HG03108 (cell line): ENCODE results near the gene RSAD1.

ENCODE experiments used
- ATAC-seq: cut with Tn5 transposase; IDR thresholded peaks from one replicate; pipeline ENCODE4 v1.9.1; 2021; ENCODE audit warnings: moderate library complexity; ENCODE audit not compliant: unreplicated experiment

The RSAD1 gene

GRCh38 chr17:50478391-50479381 is at the start of gene RSAD1:
Gene RSAD1, plus strand, starts transcription at chr17:50478860. Its CDS starts 25 bp downstream, at chr17:50478885.
- peak; percentile 85 for ATAC-seq

- ATAC-seq, result no peak
Observed at GRCh38 chr17:50429793-50430192, 48.9 kb upstream of the RSAD1 start.

GRCh38 chr17:50430821-50431618 is 47.6 kb upstream of the RSAD1 start:
- no peak for ATAC-seq

- ATAC-seq, result no peak
Observed at GRCh38 chr17:50432125-50432762, 46.4 kb upstream of the RSAD1 start.

- no peak for ATAC-seq
Observed at GRCh38 chr17:50437409-50437808, 41.3 kb upstream of the RSAD1 start.

- no peak for ATAC-seq
Observed at GRCh38 chr17:50439008-50439407, 39.7 kb upstream of the RSAD1 start.

GRCh38 chr17:50440172-50440837 is 38.4 kb upstream of the RSAD1 start:
- ATAC-seq, result no peak

GRCh38 chr17:50440838-50441829 is 37.5 kb upstream of the RSAD1 start:
- no peak for ATAC-seq

GRCh38 chr17:50443505-50443974 is 35.1 kb upstream of the RSAD1 start:
- no peak for ATAC-seq

- no peak for ATAC-seq
Observed at GRCh38 chr17:50444841-50445715, 33.6 kb upstream of the RSAD1 start.

- ATAC-seq, result no peak
Observed at GRCh38 chr17:50445730-50446325, 32.8 kb upstream of the RSAD1 start.

GRCh38 chr17:50447870-50448595 is 30.6 kb upstream of the RSAD1 start:
- ATAC-seq, result no peak

- ATAC-seq, result no peak
Observed at GRCh38 chr17:50448643-50449042, 30.0 kb upstream of the RSAD1 start.

GRCh38 chr17:50451943-50452629 is 26.6 kb upstream of the RSAD1 start:
- ATAC-seq, result no peak

GRCh38 chr17:50452630-50453300 is 25.9 kb upstream of the RSAD1 start:
- no peak for ATAC-seq

- no peak for ATAC-seq
Observed at GRCh38 chr17:50453901-50454300, 24.8 kb upstream of the RSAD1 start.
